H9 (cell line): ENCODE results near the gene SPATA2L. TPM values are rescaled to one million over a fixed set of nuclear protein-coding genes. Genes with fewer than 3 reads are reported as not detected.

Experiments used
- DNase-seq: peaks from one replicate; pipeline ENCODE4 v3.0.0-alpha.2; 2017
- H2AFZ ChIP-seq: one replicate; pipeline ENCODE4 v1.6.1; 2013; ENCODE audit warnings: mild to moderate bottlenecking, low read length, control low read depth, moderate library complexity
- H2AK5ac ChIP-seq: 2 replicates; pipeline ENCODE4 v1.6.1; 2013; ENCODE audit warnings: low read length, control low read depth, mixed read lengths; ENCODE audit not compliant: insufficient read length
- H2BK120ac ChIP-seq: one replicate; pipeline ENCODE4 v1.6.1; 2013; ENCODE audit warnings: low read depth, mild to moderate bottlenecking, low read length, control low read depth, inconsistent platforms; ENCODE audit not compliant: poor library complexity, severe bottlenecking
- H2BK12ac ChIP-seq: 2 replicates; pipeline ENCODE4 v1.6.1; 2013; ENCODE audit warnings: low read length, control low read depth, mixed read lengths, low read depth; ENCODE audit not compliant: insufficient read length
- H2BK15ac ChIP-seq: 2 replicates; pipeline ENCODE4 v1.6.1; 2013; ENCODE audit warnings: low read depth, low read length, control low read depth
- H2BK20ac ChIP-seq: one replicate; pipeline ENCODE4 v1.6.1; 2013; ENCODE audit warnings: low read depth, mild to moderate bottlenecking, low read length, control low read depth, inconsistent platforms; ENCODE audit not compliant: poor library complexity, severe bottlenecking
- H2BK5ac ChIP-seq: 2 replicates; pipeline ENCODE4 v1.6.1; 2013; ENCODE audit warnings: low read length, control low read depth, mixed read lengths; ENCODE audit not compliant: insufficient read length
- H3K14ac ChIP-seq: 2 replicates; pipeline ENCODE4 v1.6.1; 2013; ENCODE audit warnings: low read length, control low read depth; ENCODE audit not compliant: insufficient read depth
- H3K18ac ChIP-seq: 2 replicates; pipeline ENCODE4 v1.6.1; 2013; ENCODE audit warnings: low read depth, mild to moderate bottlenecking, mixed read lengths, low read length, control low read depth; ENCODE audit not compliant: insufficient read length
- H3K23ac ChIP-seq: 2 replicates; pipeline ENCODE4 v1.6.1; 2013; ENCODE audit warnings: low read length, control low read depth, mixed read lengths, low read depth; ENCODE audit not compliant: insufficient read length
- H3K23me2 ChIP-seq: 2 replicates; pipeline ENCODE4 v1.6.1; 2013; ENCODE audit warnings: low read depth, mild to moderate bottlenecking, mixed read lengths, low read length, control low read depth; ENCODE audit not compliant: insufficient read length, poor library complexity, severe bottlenecking
- H3K27ac ChIP-seq: 2 replicates; pipeline ENCODE4 v1.5.1; 2013; ENCODE audit warnings: low read length, control low read depth, mixed read lengths, low read depth; ENCODE audit not compliant: insufficient read length
- H3K27me3 ChIP-seq: 2 replicates; pipeline ENCODE4 v1.6.1; 2013; ENCODE audit warnings: low read length, control low read depth, inconsistent platforms; ENCODE audit not compliant: insufficient read depth
- H3K4ac ChIP-seq: 2 replicates; pipeline ENCODE4 v1.6.1; 2013; ENCODE audit warnings: low read depth, mild to moderate bottlenecking, control low read depth, inconsistent platforms, low read length, moderate library complexity
- H3K4me1 ChIP-seq: 2 replicates; pipeline ENCODE4 v1.6.1; 2013; ENCODE audit warnings: low read length, control low read depth, inconsistent platforms; ENCODE audit not compliant: insufficient read depth
- H3K4me2 ChIP-seq: 2 replicates; pipeline ENCODE4 v1.6.1; 2013; ENCODE audit warnings: low read length, control low read depth, mixed read lengths; ENCODE audit not compliant: insufficient read length, insufficient read depth
- H3K56ac ChIP-seq: 2 replicates; pipeline ENCODE4 v1.6.1; 2013; ENCODE audit warnings: low read depth, mild to moderate bottlenecking, mixed read lengths, low read length, control low read depth; ENCODE audit not compliant: insufficient read length
- H3K79me1 ChIP-seq: 2 replicates; pipeline ENCODE4 v1.6.1; 2013; ENCODE audit warnings: low read depth, mild to moderate bottlenecking, moderate library complexity, low read length, control low read depth, inconsistent platforms; ENCODE audit not compliant: insufficient read depth, poor library complexity, severe bottlenecking
- H3K79me2 ChIP-seq: 2 replicates; pipeline ENCODE4 v1.6.1; 2013; ENCODE audit warnings: low read length, control low read depth, inconsistent platforms; ENCODE audit not compliant: insufficient read depth
- H3K9ac ChIP-seq: 2 replicates; pipeline ENCODE4 v1.6.1; 2013; ENCODE audit warnings: low read length, control low read depth, mixed read lengths; ENCODE audit not compliant: insufficient read length; ENCODE audit errors: extremely low read depth
- H3K9me3 ChIP-seq: one replicate; pipeline ENCODE4 v1.6.1; 2013; ENCODE audit warnings: low read depth, low read length, inconsistent platforms; ENCODE audit not compliant: control insufficient read depth
- H3T11ph ChIP-seq: one replicate; pipeline ENCODE4 v1.6.1; 2013; ENCODE audit warnings: mild to moderate bottlenecking, low read length, control low read depth, inconsistent platforms
- H4K20me1 ChIP-seq: one replicate; pipeline ENCODE4 v1.6.1; 2013; ENCODE audit not compliant: control insufficient read depth, insufficient read length, insufficient read depth
- H4K5ac ChIP-seq: 2 replicates; pipeline ENCODE4 v1.6.1; 2013; ENCODE audit warnings: low read depth, mild to moderate bottlenecking, mixed read lengths, low read length, control low read depth; ENCODE audit not compliant: insufficient read length
- H4K8ac ChIP-seq: replicated peaks from 2 replicates; pipeline ENCODE4 v1.6.1; 2013; ENCODE audit warnings: low read length, control low read depth, mixed read lengths, low read depth; ENCODE audit not compliant: insufficient read length
- H4K91ac ChIP-seq: 2 replicates; pipeline ENCODE4 v1.6.1; 2013; ENCODE audit warnings: low read depth, mild to moderate bottlenecking, moderate library complexity, mixed read lengths, low read length, control low read depth; ENCODE audit not compliant: insufficient read length
- H3K27ac Mint-ChIP-seq, 3 experiments: 2 replicates in 2 of 3; 3 replicates in 1 of 3; pipeline ENCODE4 v1.8.0; 2020 to 2021; ENCODE audit warnings: mixed read lengths in 3 of 3, mild to moderate bottlenecking in 1 of 3, moderate library complexity in 1 of 3
- H3K27me3 Mint-ChIP-seq: 2 replicates; pipeline ENCODE4 v1.8.0; 2021; ENCODE audit warnings: low read depth, mild to moderate bottlenecking, moderate library complexity, mixed read lengths
- H3K36me3 Mint-ChIP-seq, 3 experiments: 2 replicates in 2 of 3; 3 replicates in 1 of 3; pipeline ENCODE4 v1.8.0; 2020 to 2021; ENCODE audit warnings: low read depth in 3 of 3, mixed read lengths in 3 of 3; ENCODE audit not compliant: insufficient read depth in 1 of 3
- H3K4me1 Mint-ChIP-seq, 2 experiments: 2 replicates each; pipeline ENCODE4 v1.8.0; 2020; ENCODE audit warnings: mixed read lengths in 2 of 2
- H3K4me3 Mint-ChIP-seq, 2 experiments: 2 replicates in 1 of 2; 3 replicates in 1 of 2; pipeline ENCODE4 v1.8.0; 2020 to 2021; ENCODE audit warnings: mild to moderate bottlenecking in 2 of 2, mixed read lengths in 2 of 2, moderate library complexity in 1 of 2
- H3K9me3 Mint-ChIP-seq, 2 experiments: 2 replicates in 1 of 2; 3 replicates in 1 of 2; pipeline ENCODE4 v1.8.0; 2020; ENCODE audit warnings: mild to moderate bottlenecking in 2 of 2, mixed read lengths in 2 of 2, moderate library complexity in 1 of 2
- CTCF ChIP-seq: fragments of 200-600 bp; sonication (generic); conservative IDR thresholded peaks from 3 replicates; pipeline ENCODE4 v1.8.0; 2021; ENCODE audit warnings: antibody characterized with exemption, mild to moderate bottlenecking
- WGBS: extraction: QIAGEN DNeasy Blood & Tissue Kit; methylation state at CpG from one replicate; pipeline ENCODE4 v1.1.7; 2013; ENCODE audit warnings: missing lambda C conversion rate, low lambda C conversion rate, mixed read lengths; ENCODE audit not compliant: insufficient read length; ENCODE audit errors: extremely low coverage; 5-methylcytosine and 5-hydroxymethylcytosine counted together
- total RNA-seq: library from RNA; stranded (reverse); gene quantifications from 2 replicates; pipeline ENCODE4 v1.2.1, GENCODE V29; 2021

The SPATA2L gene
- total RNA-seq, 1 experiment from 2014 or later = 27.1 TPM

GRCh38 chr16:89667633-89668032 is 33.9 kb downstream of the SPATA2L start:
- no peak for DNase-seq
- Histone ChIP-seq H3K4ac (no peak overlapping the region), H4K8ac (no peak overlapping the region), H3K18ac (no peak overlapping the region), H3K27ac (no peak overlapping the region), H3K9me3 (peaks cover 10% of the 10 kb centered on the region), H4K20me1 (no peaks in the 10 kb centered on the region), H2BK5ac (no peak overlapping the region), H3K4me1 (no peaks in the 10 kb centered on the region), H3K79me1 (no peaks in the 10 kb centered on the region), H3K56ac (no peak overlapping the region), H3K27me3 (no peaks in the 10 kb centered on the region), H2AFZ (no peak overlapping the region), H2BK12ac (no peak overlapping the region), H3K23ac (no peak overlapping the region), H3K9ac (no peak overlapping the region), H3K23me2 (no peaks in the 10 kb centered on the region), H3K4me2 (no peak overlapping the region), H2AK5ac (no peak overlapping the region), H2BK15ac (no peak overlapping the region), H3K14ac (no peak overlapping the region; the same call in 1 of the 2 replicates), H3T11ph (no peak overlapping the region), H3K79me2 (no peaks in the 10 kb centered on the region), H2BK20ac (no peak overlapping the region), H4K91ac (no peak overlapping the region), H4K5ac (no peak overlapping the region), H2BK120ac (no peak overlapping the region)
- WGBS = no CpG with 5 or more reads among the region's 9 CpGs
- no peak for TF ChIP-seq CTCF
- Mint-ChIP-seq H3K9me3 (peaks cover 29 to 35% of the 10 kb centered on the region in 2 experiments), H3K4me1 (no peaks in the 10 kb centered on the region), H3K27me3 (peaks cover 3% of the 10 kb centered on the region), H3K27ac (no peak overlapping the region), H3K4me3 (no peak overlapping the region), H3K36me3 (peaks cover 45 to 49% (median 46%) of the 10 kb centered on the region in 3 experiments)
